Stimulated activated CD8-positive, alpha-beta memory T cell treated with anti-CD3 and anti-CD28 coated beads, Interleukin-2, amount 100 ng/mL, for 1 hour (primary cell): ENCODE measurements around the gene SPACA6.
"Not testable (repeated sequence)": the region's sequence is repeated elsewhere in the genome, so short reads cannot be mapped to it uniquely, and the experiment has no call there.

Experiments
- DNase-seq, 2 donors: peaks; one replicate each; pipeline ENCODE4 v3.0.0-alpha.2; 2020; ENCODE audit warnings: low read depth in 2 of 2

The SPACA6 gene

GRCh38 chr19:51693260-51693659 is at the start of gene SPACA6:
Gene SPACA6, plus strand, starts transcription at chr19:51693330. Its CDS starts 197 bp downstream, at chr19:51693527.
- no peak for DNase-seq

- no peak for DNase-seq
These were observed 48.4 kb upstream of the SPACA6 start for GRCh38 chr19:51644636-51645271.

GRCh38 chr19:51646730-51647129 is 46.4 kb upstream of the SPACA6 start, which contains the start of gene SIGLEC14:
Gene SIGLEC14, minus strand, starts transcription at chr19:51646825. Its CDS starts 66 bp downstream, at chr19:51646759.
- not testable (repeated sequence) for DNase-seq

- no peak for DNase-seq
These were observed 45.8 kb upstream of the SPACA6 start for GRCh38 chr19:51647318-51647717.

GRCh38 chr19:51651216-51651846 is 41.8 kb upstream of the SPACA6 start:
- no peak for DNase-seq

- no peak for DNase-seq
These were observed 40.9 kb upstream of the SPACA6 start for GRCh38 chr19:51652266-51652665.

- DNase-seq = no peak
These were observed 40.0 kb upstream of the SPACA6 start for GRCh38 chr19:51653162-51653561.

GRCh38 chr19:51654783-51655182 is 38.3 kb upstream of the SPACA6 start:
- DNase-seq = no peak

GRCh38 chr19:51660975-51661600 is 32.0 kb upstream of the SPACA6 start:
- DNase-seq = peak in 1 of 2 donors; percentile 9

- DNase-seq = no peak
These were observed 29.5 kb upstream of the SPACA6 start for GRCh38 chr19:51663650-51664049.

GRCh38 chr19:51664131-51664530 is 29.0 kb upstream of the SPACA6 start:
- DNase-seq = no peak

GRCh38 chr19:51664997-51665396 is 28.1 kb upstream of the SPACA6 start:
- no peak for DNase-seq

GRCh38 chr19:51668216-51668615 is 24.9 kb upstream of the SPACA6 start:
- DNase-seq = no peak

GRCh38 chr19:51675911-51676565 is 17.1 kb upstream of the SPACA6 start:
- DNase-seq = not testable (repeated sequence)

GRCh38 chr19:51676566-51677083 is 16.5 kb upstream of the SPACA6 start:
- no peak for DNase-seq

GRCh38 chr19:51680474-51680873 is 12.7 kb upstream of the SPACA6 start:
- no peak for DNase-seq

GRCh38 chr19:51681286-51681941 is 11.7 kb upstream of the SPACA6 start:
- DNase-seq = no peak

- DNase-seq = no peak
These were observed 7.0 kb upstream of the SPACA6 start for GRCh38 chr19:51686171-51686570.

GRCh38 chr19:51687791-51688670 is 5.1 kb upstream of the SPACA6 start:
- no peak for DNase-seq

- DNase-seq = no peak
These were observed 4.2 kb upstream of the SPACA6 start for GRCh38 chr19:51688671-51689571.
